Keratinocyte (primary cell): ENCODE results near the gene HIC2.
"Not testable (repeated sequence)": the region's sequence is repeated elsewhere in the genome, so short reads cannot be mapped to it uniquely, and the experiment has no call there.

Experiments used
- EZH2 ChIP-seq: IDR thresholded peaks from one replicate; pipeline ENCODE4 v1.6.1; 2012; ENCODE audit warnings: inconsistent platforms, mild to moderate bottlenecking, low read length, moderate library complexity
- TF ChIP-seq, protein P1 (sequence below), 3 experiments: IDR thresholded peaks in 1 of 3; conservative IDR thresholded peaks in 1 of 3; optimal IDR thresholded peaks in 1 of 3; 2 replicates in 2 of 3; 3 replicates in 1 of 3; pipeline versions ENCODE3 to v1.5.1; 2011; ENCODE audit warnings: low read length in 3 of 3, mild to moderate bottlenecking in 3 of 3, moderate library complexity in 2 of 3, control low read depth in 1 of 3, inconsistent platforms in 1 of 3; ENCODE audit not compliant: insufficient read depth in 2 of 3; ENCODE audit errors: extremely low read depth in 1 of 3

DNA sequence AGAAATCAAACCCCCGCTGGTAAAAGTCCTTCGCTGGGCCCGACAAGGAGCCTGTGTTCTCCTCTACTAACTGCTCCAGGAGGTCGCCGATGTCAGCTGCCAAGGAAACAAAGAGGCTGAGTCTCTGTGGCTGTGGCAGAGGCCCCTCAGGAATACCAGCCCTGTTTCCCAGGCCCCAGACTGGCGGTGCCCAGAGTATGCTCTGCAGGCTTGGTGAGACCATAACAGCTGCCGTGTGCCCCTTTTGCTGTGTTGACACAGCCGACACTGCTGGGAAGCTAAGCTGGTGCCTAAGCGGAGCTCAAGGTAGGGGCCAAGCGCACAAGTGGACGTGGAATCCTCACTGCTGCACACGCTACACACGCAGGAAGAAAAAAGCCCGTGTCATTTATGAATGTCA is 66.9 kb downstream of the HIC2 start:
- TF ChIP-seq, protein P1, sequence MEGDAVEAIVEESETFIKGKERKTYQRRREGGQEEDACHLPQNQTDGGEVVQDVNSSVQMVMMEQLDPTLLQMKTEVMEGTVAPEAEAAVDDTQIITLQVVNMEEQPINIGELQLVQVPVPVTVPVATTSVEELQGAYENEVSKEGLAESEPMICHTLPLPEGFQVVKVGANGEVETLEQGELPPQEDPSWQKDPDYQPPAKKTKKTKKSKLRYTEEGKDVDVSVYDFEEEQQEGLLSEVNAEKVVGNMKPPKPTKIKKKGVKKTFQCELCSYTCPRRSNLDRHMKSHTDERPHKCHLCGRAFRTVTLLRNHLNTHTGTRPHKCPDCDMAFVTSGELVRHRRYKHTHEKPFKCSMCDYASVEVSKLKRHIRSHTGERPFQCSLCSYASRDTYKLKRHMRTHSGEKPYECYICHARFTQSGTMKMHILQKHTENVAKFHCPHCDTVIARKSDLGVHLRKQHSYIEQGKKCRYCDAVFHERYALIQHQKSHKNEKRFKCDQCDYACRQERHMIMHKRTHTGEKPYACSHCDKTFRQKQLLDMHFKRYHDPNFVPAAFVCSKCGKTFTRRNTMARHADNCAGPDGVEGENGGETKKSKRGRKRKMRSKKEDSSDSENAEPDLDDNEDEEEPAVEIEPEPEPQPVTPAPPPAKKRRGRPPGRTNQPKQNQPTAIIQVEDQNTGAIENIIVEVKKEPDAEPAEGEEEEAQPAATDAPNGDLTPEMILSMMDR (optimal IDR thresholded peaks at IDR 0.05 in 1 of 3, IDR thresholded peaks at IDR 0.05 in 1 of 3, conservative IDR thresholded peaks at IDR 0.05 in 1 of 3; ENCODE audit: extremely low read depth in 1 of 3, insufficient read depth in 2 of 3, low read length in 3 of 3), result not testable (repeated sequence)
- TF ChIP-seq EZH2, result not testable (repeated sequence)
